CD4-positive, CD25-positive, alpha-beta regulatory T cell (primary cell): ENCODE results near the gene RPL41. TPM values are rescaled to one million over a fixed set of nuclear protein-coding genes. Genes with fewer than 3 reads are reported as not detected.

Experiments
- ATAC-seq, 2 donors: fragments of 150-1000 bp; cut with Tn5 transposase; one replicate each; pipeline ENCODE4 v1.10.0; 2021; ENCODE audit warnings: low read depth in 2 of 2, moderate number of reproducible peaks in 2 of 2, moderate library complexity in 1 of 2
- DNase-seq, 3 donors: peaks; one replicate each; pipeline versions ENCODE4 v3.0.0 to v3.0.0-alpha.2; 2012 to 2022; ENCODE audit warnings: mixed read lengths in 1 of 3
- H3K27ac ChIP-seq: one replicate; pipeline ENCODE4 v1.7.0; 2013; ENCODE audit warnings: mild to moderate bottlenecking, low read length; ENCODE audit not compliant: insufficient read depth, poor library complexity, severe bottlenecking
- H3K27me3 ChIP-seq: one replicate; pipeline ENCODE4 v1.7.0; 2013; ENCODE audit warnings: low read length; ENCODE audit not compliant: control insufficient read depth, insufficient read depth
- H3K36me3 ChIP-seq: one replicate; pipeline ENCODE4 v1.7.0; 2013; ENCODE audit warnings: mild to moderate bottlenecking, low read length, moderate library complexity; ENCODE audit not compliant: control insufficient read depth, insufficient read depth
- H3K4me1 ChIP-seq: 2 replicates; pipeline ENCODE4 v1.7.0; 2013; ENCODE audit warnings: mild to moderate bottlenecking, low read length; ENCODE audit not compliant: insufficient read depth, control insufficient read depth, poor library complexity, severe bottlenecking
- H3K4me3 ChIP-seq: one replicate; pipeline ENCODE4 v1.7.0; 2013; ENCODE audit warnings: low read depth, mild to moderate bottlenecking, low read length, moderate library complexity
- H3K9me3 ChIP-seq, 2 experiments: 1 replicate in 1 of 2; 2 replicates in 1 of 2; pipeline ENCODE4 v1.7.0; 2013; ENCODE audit warnings: low read length in 2 of 2, mild to moderate bottlenecking in 1 of 2, moderate library complexity in 1 of 2; ENCODE audit not compliant: control insufficient read depth in 2 of 2
- H3K27ac Mint-ChIP-seq, 3 donors: one replicate each; pipeline ENCODE4 v1.8.0; 2020 to 2022; ENCODE audit warnings: mild to moderate bottlenecking in 3 of 3, mixed read lengths in 3 of 3, moderate library complexity in 2 of 3
- H3K27me3 Mint-ChIP-seq: one replicate; pipeline ENCODE4 v1.8.0; 2022; ENCODE audit warnings: mild to moderate bottlenecking, mixed read lengths
- H3K36me3 Mint-ChIP-seq: one replicate; pipeline ENCODE4 v1.8.0; 2020; ENCODE audit warnings: mixed read lengths
- H3K4me1 Mint-ChIP-seq, 4 donors: one replicate each; pipeline ENCODE4 v1.8.0; 2020 to 2022; ENCODE audit warnings: mixed read lengths in 4 of 4, mild to moderate bottlenecking in 1 of 4
- H3K4me3 Mint-ChIP-seq, 4 donors: one replicate each; pipeline ENCODE4 v1.8.0; 2020 to 2022; ENCODE audit warnings: mild to moderate bottlenecking in 4 of 4, mixed read lengths in 4 of 4, moderate library complexity in 3 of 4
- H3K9me3 Mint-ChIP-seq, 7 donors: one replicate each; pipeline ENCODE4 v1.8.0; 2020 to 2022; ENCODE audit warnings: mixed read lengths in 7 of 7, mild to moderate bottlenecking in 3 of 7, moderate library complexity in 2 of 7
- polyA plus RNA-seq, 4 donors: library from polyadenylated mRNA; unstranded; fragments of 300-500 nt; fragmentation: Illumina TruSeq; gene quantifications; one replicate each; pipeline ENCODE4 v1.2.3, GENCODE V29; 2021
- total RNA-seq: library from RNA; stranded (reverse); gene quantifications from one replicate; pipeline ENCODE4 v1.2.3, GENCODE V29; 2022

The RPL41 gene
- total and polyA plus RNA-seq, 5 donors from 2014 or later, result 4,134 to 9,760 (median 8,410) TPM

- DNase-seq (no peak), ATAC-seq (no peak)
- no peaks in the 10 kb centered on the region for H3K27me3 ChIP-seq
- Mint-ChIP-seq H3K9me3 (no peaks in the 10 kb centered on the region), H3K4me1 (peaks cover 0 to 40% (median 26%) of the 10 kb centered on the region in 4 donors), H3K36me3 (peaks cover 39% of the 10 kb centered on the region), H3K27me3 (no peaks in the 10 kb centered on the region), H3K27ac (peak overlapping the region; percentile 32 to 77 (median 55)), H3K4me3 (peak overlapping the region in 2 of 4 donors; percentile 22 to 58)
- H3K36me3 ChIP-seq, result peaks cover 73% of the 10 kb centered on the region
- H3K27ac ChIP-seq, result peak overlapping the region; percentile 36
- H3K4me1 ChIP-seq, result peaks cover 34% of the 10 kb centered on the region
- no peaks in the 10 kb centered on the region for H3K9me3 ChIP-seq
- H3K4me3 ChIP-seq, result no peak overlapping the region
These were observed 47.3 kb downstream of the RPL41 start for GRCh38 chr12:56163533-56164344.

- H3K36me3 ChIP-seq, result peaks cover 77% of the 10 kb centered on the region
These were observed 47.9 kb downstream of the RPL41 start for GRCh38 chr12:56164345-56164729.

GRCh38 chr12:56165369-56165768 lies 48.9 kb downstream of the RPL41 start:
- no peaks in the 10 kb centered on the region for H3K27me3 ChIP-seq
- Mint-ChIP-seq H3K27me3 (no peaks in the 10 kb centered on the region), H3K36me3 (peaks cover 42% of the 10 kb centered on the region), H3K4me1 (peaks cover 0 to 24% (median 12%) of the 10 kb centered on the region in 4 donors), H3K27ac (peak overlapping the region in 2 of 3 donors; percentile 22 to 69), H3K4me3 (peak overlapping the region in 1 of 4 donors; percentile 71), H3K9me3 (no peaks in the 10 kb centered on the region)
- no peak for ATAC-seq
- H3K27ac ChIP-seq, result no peak overlapping the region
- H3K4me1 ChIP-seq, result peaks cover 18% of the 10 kb centered on the region
- no peaks in the 10 kb centered on the region for H3K9me3 ChIP-seq
- H3K36me3 ChIP-seq, result peaks cover 85% of the 10 kb centered on the region
- DNase-seq, result no peak
- H3K4me3 ChIP-seq, result no peak overlapping the region

More at GRCh38 chr12:56164345-56164729, 47.9 kb downstream of the RPL41 start:
- Mint-ChIP-seq H3K4me3 (no peak overlapping the region), H3K36me3 (peaks cover 39% of the 10 kb centered on the region), H3K9me3 (no peaks in the 10 kb centered on the region), H3K4me1 (peaks cover 0 to 34% (median 20%) of the 10 kb centered on the region in 4 donors), H3K27me3 (no peaks in the 10 kb centered on the region), H3K27ac (peak overlapping the region in 2 of 3 donors; percentile 55 to 77)
- Histone ChIP-seq H3K4me1 (peaks cover 28% of the 10 kb centered on the region), H3K27ac (no peak overlapping the region), H3K27me3 (no peaks in the 10 kb centered on the region), H3K9me3 (no peaks in the 10 kb centered on the region), H3K4me3 (no peak overlapping the region)
- DNase-seq, result no peak
- ATAC-seq, result no peak

Other genes starting within 250 kb of the RPL41 start
- gene PYM1, start 188.7 kb upstream of the RPL41 start, total RNA-seq, result 34.0 TPM
- 100 to 1,000 TPM in 3 of 4 donors, 10 to 100 TPM in 1; 99.3 to 123 (median 114) TPM for gene PYM1, start 188.7 kb upstream of the RPL41 start, polyA plus RNA-seq
- 1,086 TPM for gene DGKA, start 185.5 kb upstream of the RPL41 start, total RNA-seq
- 100 to 1,000 TPM; 225 to 284 (median 253) TPM for gene DGKA, start 185.5 kb upstream of the RPL41 start, polyA plus RNA-seq
- 0.69 TPM for gene PMEL, start 150.6 kb upstream of the RPL41 start, total RNA-seq
- under 1 TPM in 3 of 4 donors, not detected in 1; 0.52 to 0.86 (median 0.57) TPM for gene PMEL, start 150.6 kb upstream of the RPL41 start, polyA plus RNA-seq
- gene CDK2, start 149.8 kb upstream of the RPL41 start, total RNA-seq, result 28.0 TPM
- 10 to 100 TPM in 2 of 4 donors, 1 to 10 TPM in 2; 8.4 to 12.6 (median 10.0) TPM for gene CDK2, start 149.8 kb upstream of the RPL41 start, polyA plus RNA-seq
- gene RAB5B, start 142.6 kb upstream of the RPL41 start, total RNA-seq, result 60.8 TPM
- gene RAB5B, start 142.6 kb upstream of the RPL41 start, polyA plus RNA-seq, result 10 to 100 TPM; 66.8 to 73.4 (median 68.3) TPM
- 6.9 TPM for gene SUOX, start 119.4 kb upstream of the RPL41 start, total RNA-seq
- gene SUOX, start 119.4 kb upstream of the RPL41 start, polyA plus RNA-seq, result 10 to 100 TPM in 1 of 4 donors, 1 to 10 TPM in 3; 2.2 to 10.3 (median 5.9) TPM
- 22.3 TPM for gene IKZF4, start 95.6 kb upstream of the RPL41 start, total RNA-seq
- gene IKZF4, start 95.6 kb upstream of the RPL41 start, polyA plus RNA-seq, result 1 to 10 TPM; 5.8 to 8.1 (median 6.4) TPM
- gene RPS26, start 74.7 kb upstream of the RPL41 start, total RNA-seq, result 26.3 TPM
- gene RPS26, start 74.7 kb upstream of the RPL41 start, polyA plus RNA-seq, result 1,000 to 10,000 TPM in 1 of 4 donors, 100 to 1,000 TPM in 3; 288 to 1,151 (median 836) TPM
- 0.69 TPM for gene ERBB3, start 36.5 kb upstream of the RPL41 start, total RNA-seq
- under 1 TPM; 0.14 to 1.00 (median 0.56) TPM for gene ERBB3, start 36.5 kb upstream of the RPL41 start, polyA plus RNA-seq
- 63.8 TPM for gene PA2G4, start 12.1 kb upstream of the RPL41 start, total RNA-seq
- gene PA2G4, start 12.1 kb upstream of the RPL41 start, polyA plus RNA-seq, result 100 to 1,000 TPM; 193 to 203 (median 196) TPM
- gene ZC3H10, start 1.6 kb downstream of the RPL41 start, total RNA-seq, result 11.0 TPM
- gene ZC3H10, start 1.6 kb downstream of the RPL41 start, polyA plus RNA-seq, result 1 to 10 TPM; 1.7 to 3.7 (median 2.9) TPM
- 190 TPM for gene ESYT1, start 11.6 kb downstream of the RPL41 start, total RNA-seq
- 100 to 1,000 TPM; 249 to 395 (median 333) TPM for gene ESYT1, start 11.6 kb downstream of the RPL41 start, polyA plus RNA-seq
- gene MYL6B, start 36.0 kb downstream of the RPL41 start, total RNA-seq, result 8.8 TPM
- 10 to 100 TPM in 3 of 4 donors, 1 to 10 TPM in 1; 9.9 to 18.4 (median 11.3) TPM for gene MYL6B, start 36.0 kb downstream of the RPL41 start, polyA plus RNA-seq
- gene MYL6, start 41.7 kb downstream of the RPL41 start, total RNA-seq, result 933 TPM
- 1,000 to 10,000 TPM; 2,559 to 3,471 (median 2,992) TPM for gene MYL6, start 41.7 kb downstream of the RPL41 start, polyA plus RNA-seq
- gene SMARCC2, start 72.8 kb downstream of the RPL41 start, total RNA-seq, result 153 TPM
- gene SMARCC2, start 72.8 kb downstream of the RPL41 start, polyA plus RNA-seq, result 10 to 100 TPM; 46.3 to 64.1 (median 54.1) TPM
- gene RNF41, start 105.3 kb downstream of the RPL41 start, total RNA-seq, result 33.7 TPM
- 10 to 100 TPM; 39.2 to 45.8 (median 45.1) TPM for gene RNF41, start 105.3 kb downstream of the RPL41 start, polyA plus RNA-seq
- 16.9 TPM for gene NABP2, start 107.7 kb downstream of the RPL41 start, total RNA-seq
- gene NABP2, start 107.7 kb downstream of the RPL41 start, polyA plus RNA-seq, result 1 to 10 TPM; 4.1 to 6.8 (median 5.0) TPM
- gene SLC39A5, start 113.4 kb downstream of the RPL41 start, total RNA-seq, result 2.0 TPM
- gene SLC39A5, start 113.4 kb downstream of the RPL41 start, polyA plus RNA-seq, result not detected
- gene ANKRD52, start 141.8 kb downstream of the RPL41 start, total RNA-seq, result 40.1 TPM
- gene ANKRD52, start 141.8 kb downstream of the RPL41 start, polyA plus RNA-seq, result 1 to 10 TPM; 5.0 to 7.5 (median 6.4) TPM
- gene COQ10A, start 150.3 kb downstream of the RPL41 start, total RNA-seq, result 23.7 TPM
- 10 to 100 TPM in 3 of 4 donors, 1 to 10 TPM in 1; 8.1 to 11.5 (median 11.0) TPM for gene COQ10A, start 150.3 kb downstream of the RPL41 start, polyA plus RNA-seq
- 173 TPM for gene CS, start 183.7 kb downstream of the RPL41 start, total RNA-seq
- gene CS, start 183.7 kb downstream of the RPL41 start, polyA plus RNA-seq, result 10 to 100 TPM; 69.3 to 85.8 (median 74.3) TPM
- gene CNPY2, start 199.4 kb downstream of the RPL41 start, total RNA-seq, result 47.6 TPM
- gene CNPY2, start 199.4 kb downstream of the RPL41 start, polyA plus RNA-seq, result 100 to 1,000 TPM; 139 to 166 (median 156) TPM
- gene PAN2, start 217.4 kb downstream of the RPL41 start, total RNA-seq, result 83.5 TPM
- 10 to 100 TPM in 1 of 4 donors, 1 to 10 TPM in 3; 4.5 to 10.6 (median 7.3) TPM for gene PAN2, start 217.4 kb downstream of the RPL41 start, polyA plus RNA-seq
- 27.1 TPM for gene IL23A, start 222.3 kb downstream of the RPL41 start, total RNA-seq
- 10 to 100 TPM; 12.2 to 18.8 (median 16.8) TPM for gene IL23A, start 222.3 kb downstream of the RPL41 start, polyA plus RNA-seq
- 190 TPM for gene STAT2, start 243.5 kb downstream of the RPL41 start, total RNA-seq
- gene STAT2, start 243.5 kb downstream of the RPL41 start, polyA plus RNA-seq, result 10 to 100 TPM; 67.9 to 92.5 (median 79.8) TPM
- gene APOF, start 246.2 kb downstream of the RPL41 start, total RNA-seq, result not detected
- not detected for gene APOF, start 246.2 kb downstream of the RPL41 start, polyA plus RNA-seq